GM20000 (cell line): ENCODE results near the gene SELENOO.

Experiments
- DNase-seq: peaks from one replicate; pipeline ENCODE4 v3.0.0; 2012; ENCODE audit warnings: low spot score
- CTCF ChIP-seq: IDR thresholded peaks from 2 replicates; pipeline ENCODE4 v1.5.1; 2012; ENCODE audit warnings: mild to moderate bottlenecking, control low read depth; ENCODE audit errors: extremely low read depth, missing control alignments

SELENOO gene

GRCh38 chr22:50174382-50175190, 26.2 kb upstream of the SELENOO start:
- no peak for DNase-seq

GRCh38 chr22:50175191-50175461, 25.7 kb upstream of the SELENOO start:
- no peak for DNase-seq

More at GRCh38 chr22:50174382-50175190, 26.2 kb upstream of the SELENOO start:
- no peak for TF ChIP-seq CTCF

DNA sequence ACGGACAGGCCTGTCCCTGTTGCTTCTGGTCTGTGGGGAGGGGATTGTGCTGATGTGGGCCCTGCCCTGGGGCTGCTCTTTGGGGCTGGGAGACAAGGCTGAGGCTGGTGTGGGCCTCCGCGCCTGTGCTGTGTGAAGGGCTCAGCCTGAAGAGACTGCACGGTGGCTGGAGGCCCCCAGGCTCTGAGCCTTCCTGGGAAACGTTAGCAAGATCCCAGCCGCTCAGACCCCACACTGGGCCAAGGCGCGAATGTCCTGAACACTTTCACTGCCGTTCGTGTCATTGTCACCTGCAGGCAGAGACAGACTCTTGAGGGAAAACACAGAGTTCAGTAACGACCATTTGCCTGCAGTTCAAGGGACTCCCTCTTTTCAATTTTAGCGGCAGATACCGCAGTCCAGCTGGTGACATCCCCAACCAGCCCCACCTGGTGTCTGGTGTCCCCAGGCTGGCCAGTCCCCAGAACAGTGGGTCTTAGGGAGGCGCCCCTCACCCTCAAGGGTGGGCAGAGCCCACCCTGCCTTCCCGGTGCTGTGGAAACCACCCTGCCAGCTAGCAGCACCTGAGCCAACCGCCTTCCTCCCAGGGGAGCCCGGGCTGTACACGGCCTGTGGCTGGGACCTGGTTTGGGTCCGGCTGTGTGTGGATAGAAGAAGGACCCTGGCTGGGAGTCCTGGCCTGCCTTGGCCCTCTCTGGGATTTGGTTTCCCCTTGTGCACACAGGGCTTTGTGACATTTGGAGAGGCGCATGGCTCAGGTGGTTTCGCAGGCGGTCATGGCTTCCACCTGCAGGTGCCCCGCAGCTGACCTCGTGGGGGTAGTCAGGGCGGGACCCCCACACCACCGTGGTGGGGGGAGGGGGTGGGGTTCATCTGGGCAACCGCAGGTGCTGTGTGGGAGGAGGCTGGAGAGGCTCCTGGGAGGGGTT, 24.6 kb upstream of the SELENOO start:
- TF ChIP-seq CTCF, result no peak
- DNase-seq, result no peak

More at GRCh38 chr22:50175191-50175461, 25.7 kb upstream of the SELENOO start:
- TF ChIP-seq CTCF, result no peak

DNA sequence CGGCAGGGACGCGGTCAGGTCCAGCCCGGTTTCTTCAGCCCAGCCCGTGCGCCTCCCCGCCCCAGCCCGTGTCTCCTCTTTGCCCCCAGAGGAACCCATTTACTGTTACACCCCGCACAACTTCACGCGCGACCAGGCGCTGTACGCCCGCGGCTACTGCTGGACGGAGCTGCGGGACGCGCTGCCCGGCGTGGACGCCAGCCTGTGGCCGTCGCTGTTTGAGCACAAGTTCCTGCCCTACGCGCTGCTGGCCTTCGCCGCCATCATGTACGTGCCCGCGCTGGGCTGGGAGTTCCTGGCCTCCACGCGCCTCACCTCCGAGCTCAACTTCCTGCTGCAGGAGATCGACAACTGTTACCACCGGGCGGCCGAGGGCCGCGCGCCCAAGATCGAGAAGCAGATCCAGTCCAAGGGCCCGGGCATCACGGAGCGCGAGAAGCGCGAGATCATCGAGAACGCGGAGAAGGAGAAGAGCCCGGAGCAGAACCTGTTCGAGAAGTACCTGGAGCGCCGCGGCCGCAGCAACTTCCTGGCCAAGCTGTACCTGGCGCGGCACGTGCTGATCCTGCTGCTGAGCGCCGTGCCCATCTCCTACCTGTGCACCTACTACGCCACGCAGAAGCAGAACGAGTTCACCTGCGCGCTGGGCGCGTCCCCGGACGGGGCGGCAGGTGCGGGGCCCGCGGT, 23.8 kb upstream of the SELENOO start:
- DNase-seq, result no peak
- TF ChIP-seq CTCF, result no peak

DNA sequence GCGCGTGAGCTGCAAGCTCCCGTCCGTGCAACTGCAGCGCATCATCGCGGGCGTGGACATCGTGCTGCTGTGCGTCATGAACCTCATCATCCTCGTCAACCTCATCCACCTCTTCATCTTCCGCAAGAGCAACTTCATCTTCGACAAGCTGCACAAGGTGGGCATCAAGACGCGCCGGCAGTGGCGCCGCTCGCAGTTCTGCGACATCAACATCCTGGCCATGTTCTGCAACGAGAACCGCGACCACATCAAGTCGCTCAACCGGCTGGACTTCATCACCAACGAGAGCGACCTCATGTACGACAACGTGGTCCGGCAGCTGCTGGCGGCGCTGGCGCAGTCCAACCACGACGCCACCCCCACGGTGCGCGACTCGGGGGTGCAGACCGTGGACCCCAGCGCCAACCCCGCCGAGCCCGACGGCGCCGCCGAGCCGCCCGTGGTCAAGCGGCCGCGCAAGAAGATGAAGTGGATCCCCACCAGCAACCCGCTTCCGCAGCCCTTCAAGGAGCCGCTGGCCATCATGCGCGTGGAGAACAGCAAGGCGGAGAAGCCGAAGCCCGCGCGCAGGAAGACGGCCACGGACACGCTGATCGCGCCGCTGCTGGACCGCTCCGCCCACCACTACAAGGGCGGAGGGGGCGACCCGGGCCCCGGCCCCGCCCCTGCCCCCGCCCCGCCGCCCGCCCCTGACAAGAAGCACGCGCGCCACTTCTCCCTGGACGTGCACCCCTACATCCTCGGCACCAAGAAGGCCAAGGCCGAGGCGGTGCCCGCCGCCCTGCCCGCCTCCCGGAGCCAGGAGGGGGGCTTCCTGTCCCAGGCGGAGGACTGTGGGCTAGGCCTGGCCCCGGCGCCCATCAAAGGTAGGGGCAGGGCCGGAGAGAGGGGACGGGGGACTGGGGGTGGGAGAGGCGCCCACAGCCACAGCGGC, 23.0 kb upstream of the SELENOO start:
- TF ChIP-seq CTCF, result no peak
- no peak for DNase-seq

DNA sequence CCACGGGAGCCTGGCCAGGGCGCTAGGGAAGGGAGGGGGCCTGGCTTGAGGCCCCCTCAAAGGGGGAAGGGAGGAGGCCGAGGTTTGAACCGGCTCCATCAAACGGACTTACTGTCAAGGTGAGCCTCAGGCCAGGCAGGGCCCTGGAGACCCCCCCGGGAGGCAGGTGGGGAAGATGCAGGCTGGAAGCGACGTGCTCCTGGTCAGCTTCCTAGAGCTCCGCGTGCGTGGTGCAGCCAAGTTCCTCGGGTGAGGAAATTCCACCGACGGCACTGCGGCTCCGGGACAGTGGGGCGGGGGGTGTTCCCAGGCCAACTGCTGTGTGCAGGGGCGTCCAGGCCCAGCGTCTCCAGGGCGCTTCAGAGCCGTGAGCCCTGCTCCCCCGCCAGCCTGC, 22.3 kb upstream of the SELENOO start:
- no peak for DNase-seq
- TF ChIP-seq CTCF, result no peak
